HG03025 (cell line): ENCODE results near the gene ZFP36.
A peak's percentile ranks its signal among the peaks of the same experiment; 100 is the strongest.

Experiments used
- ATAC-seq: cut with Tn5 transposase; IDR thresholded peaks from one replicate; pipeline ENCODE4 v1.9.1; 2021; ENCODE audit warnings: mild to moderate bottlenecking, moderate library complexity; ENCODE audit not compliant: unreplicated experiment, low FRiP score

The ZFP36 gene

DNA sequence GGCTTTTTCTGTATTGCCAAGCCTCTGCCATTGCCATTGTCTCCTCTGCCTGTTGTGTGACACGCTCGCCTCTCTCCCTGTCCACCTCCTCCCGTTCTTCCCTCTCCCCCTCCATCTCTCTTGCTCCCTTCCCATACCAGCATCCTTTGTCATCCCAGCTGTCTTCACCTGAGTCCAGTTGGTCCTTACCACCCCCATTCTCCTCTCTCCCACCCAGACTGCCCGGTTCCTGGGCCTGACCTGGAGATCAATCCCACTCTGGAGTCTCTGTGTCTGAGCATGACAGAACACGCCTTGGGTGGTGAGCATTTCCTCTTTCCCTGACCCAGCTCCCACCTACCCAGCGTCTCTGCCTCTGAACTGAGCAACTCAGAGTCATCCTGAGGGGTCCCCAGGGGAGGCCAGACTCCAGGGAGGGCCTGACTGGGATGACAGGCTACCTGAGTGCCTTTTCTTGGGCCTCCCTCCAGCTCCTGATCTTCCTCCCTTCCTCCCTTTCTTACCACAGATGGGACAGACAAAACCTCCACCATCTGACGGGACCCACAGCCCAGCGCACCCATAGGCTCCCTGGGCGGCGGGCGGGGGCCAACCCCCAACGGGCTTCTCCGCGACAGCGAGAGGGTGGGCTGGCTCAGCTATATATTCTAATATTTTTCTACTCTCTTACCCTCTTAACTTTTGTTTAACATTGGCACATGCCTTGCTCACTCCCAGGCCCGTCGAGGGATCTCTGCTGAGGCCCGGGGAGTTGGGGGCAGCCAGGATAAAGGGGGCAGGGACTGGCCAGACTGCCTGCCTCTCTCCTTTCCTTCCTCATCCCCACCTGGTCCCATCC is 23.4 kb upstream of the ZFP36 start:
- ATAC-seq: no peak

- no peak for ATAC-seq
Measured at GRCh38 chr19:39384839-39385568, 21.6 kb upstream of the ZFP36 start.

DNA sequence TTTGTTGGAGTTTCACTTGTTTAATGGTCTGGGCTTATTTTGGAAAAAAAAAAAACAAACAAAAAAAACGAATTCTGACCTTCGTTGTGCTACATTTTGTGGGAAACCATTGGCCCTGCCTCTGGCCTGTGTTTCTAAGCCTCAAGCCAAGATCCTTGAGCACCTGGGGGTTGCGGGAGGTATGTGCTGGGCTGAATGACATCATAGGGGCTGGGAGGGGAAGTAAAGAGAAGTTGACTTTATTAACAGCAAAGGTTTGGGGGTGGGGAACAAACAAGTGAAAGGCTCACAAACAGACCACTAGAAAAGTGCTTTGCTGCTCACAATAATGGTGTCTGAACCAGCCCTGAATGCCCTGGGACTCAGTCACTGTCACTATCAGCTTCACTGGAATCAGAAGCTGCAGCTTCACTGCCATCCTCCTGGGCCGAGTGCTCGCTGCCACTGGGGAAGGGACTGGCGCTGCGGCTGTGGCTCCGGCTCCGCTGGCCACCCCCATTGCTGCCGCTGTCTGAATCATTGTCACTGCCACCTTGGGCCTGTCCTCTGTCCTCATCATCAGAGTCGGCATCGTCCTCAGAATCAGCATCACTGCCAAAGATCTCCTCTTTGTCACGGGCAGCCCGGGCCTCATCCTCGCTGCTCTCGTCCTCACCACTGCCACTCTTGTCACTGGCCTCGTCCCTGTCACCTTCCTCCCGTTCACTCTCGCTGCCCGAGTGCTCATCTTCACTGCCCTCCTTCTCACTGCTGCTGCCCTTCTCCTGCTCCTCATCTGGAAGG is 20.8 kb upstream of the ZFP36 start:
- ATAC-seq: no peak

- ATAC-seq: no peak
Measured at GRCh38 chr19:39386557-39386956, 20.1 kb upstream of the ZFP36 start.

DNA sequence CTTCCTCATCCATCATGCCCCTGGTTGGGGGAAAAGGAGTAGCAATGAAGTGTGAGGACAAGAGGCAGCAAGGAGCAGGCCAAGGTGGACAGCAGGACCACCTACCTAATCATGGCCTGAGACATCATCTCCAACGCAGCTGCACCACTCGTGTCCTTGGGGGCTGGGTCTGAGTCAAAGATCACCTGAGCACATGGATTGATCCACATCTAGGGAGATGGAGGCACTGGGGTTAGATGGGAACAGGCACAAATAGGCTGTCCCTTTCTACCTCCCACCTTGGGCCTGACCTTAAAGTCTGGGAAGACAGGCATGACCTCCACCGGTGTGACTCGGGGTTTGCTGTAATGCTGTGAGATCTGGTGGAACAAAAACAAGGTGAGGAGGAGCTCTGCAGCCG is 18.0 kb upstream of the ZFP36 start:
- no peak for ATAC-seq

GRCh38 chr19:39389631-39390414 is 16.8 kb upstream of the ZFP36 start:
- ATAC-seq: no peak

DNA sequence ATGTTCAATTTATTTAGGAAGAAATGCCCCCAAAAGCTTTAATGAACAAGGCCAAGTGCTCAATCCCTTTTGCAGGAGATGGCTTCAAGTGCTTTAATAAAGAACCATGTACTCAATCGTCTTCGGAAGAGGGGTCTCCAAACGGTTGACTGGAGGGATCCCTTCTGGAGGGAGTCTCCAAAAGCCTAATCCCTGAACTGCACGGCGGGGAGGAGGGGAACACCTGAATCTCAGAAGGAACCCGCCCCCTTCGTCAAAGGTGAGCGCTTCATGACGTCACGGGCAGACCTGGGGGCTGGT is 16.2 kb upstream of the ZFP36 start:
- ATAC-seq: no peak

GRCh38 chr19:39390751-39391437 is 15.8 kb upstream of the ZFP36 start, which contains the start of the genes MED29 and PAF1:
MED29 (plus strand) TSS chr19:39391378; CDS start chr19:39391423, 45 bp downstream.
PAF1 (minus strand) TSS chr19:39391106; CDS start chr19:39390864, 242 bp downstream.
- peak; percentile 86 for ATAC-seq

DNA sequence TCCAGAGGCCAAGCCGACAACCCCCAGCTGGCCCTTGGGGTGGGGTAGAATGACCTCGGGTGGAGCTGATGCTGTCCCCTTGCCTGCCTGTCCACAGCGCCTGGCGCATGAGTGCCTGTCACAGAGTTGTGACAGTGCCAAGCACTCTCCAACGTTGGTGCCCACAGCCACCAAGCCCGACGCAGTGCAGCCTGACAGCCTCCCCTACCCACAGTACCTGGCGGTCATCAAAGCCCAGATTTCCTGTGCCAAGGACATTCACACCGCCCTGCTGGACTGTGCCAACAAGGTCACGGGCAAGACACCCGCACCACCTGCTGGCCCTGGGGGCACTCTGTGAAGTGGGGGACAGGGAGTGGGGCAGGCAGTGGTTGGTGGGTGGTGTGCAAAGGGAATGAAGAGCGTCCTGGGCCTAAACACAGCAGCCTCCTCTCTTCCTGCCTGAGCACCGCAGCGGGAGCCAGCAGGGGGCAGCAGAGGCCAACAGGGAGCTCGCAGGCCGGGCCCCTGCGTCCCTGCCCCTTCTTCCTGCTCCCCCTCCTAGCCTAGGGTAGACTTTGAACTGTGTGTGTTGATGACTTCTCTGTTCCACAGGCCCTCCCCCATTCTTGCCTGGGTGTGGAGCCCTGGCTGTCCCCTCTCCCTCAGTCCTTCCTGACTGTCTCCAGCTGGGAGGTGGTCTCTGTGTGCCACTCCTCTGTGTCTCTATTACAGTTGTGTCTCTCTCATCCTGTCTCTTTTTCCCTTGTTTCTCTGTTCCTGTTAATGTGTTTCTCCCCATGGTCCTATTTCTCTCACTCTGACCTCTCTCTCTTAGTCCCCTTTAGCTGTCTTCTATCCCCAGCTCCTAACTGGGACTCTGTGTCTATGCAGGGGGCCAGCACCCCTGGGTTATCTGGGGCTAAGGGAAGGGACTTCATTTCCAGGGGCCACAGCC is 9.0 kb upstream of the ZFP36 start:
- no peak for ATAC-seq

DNA sequence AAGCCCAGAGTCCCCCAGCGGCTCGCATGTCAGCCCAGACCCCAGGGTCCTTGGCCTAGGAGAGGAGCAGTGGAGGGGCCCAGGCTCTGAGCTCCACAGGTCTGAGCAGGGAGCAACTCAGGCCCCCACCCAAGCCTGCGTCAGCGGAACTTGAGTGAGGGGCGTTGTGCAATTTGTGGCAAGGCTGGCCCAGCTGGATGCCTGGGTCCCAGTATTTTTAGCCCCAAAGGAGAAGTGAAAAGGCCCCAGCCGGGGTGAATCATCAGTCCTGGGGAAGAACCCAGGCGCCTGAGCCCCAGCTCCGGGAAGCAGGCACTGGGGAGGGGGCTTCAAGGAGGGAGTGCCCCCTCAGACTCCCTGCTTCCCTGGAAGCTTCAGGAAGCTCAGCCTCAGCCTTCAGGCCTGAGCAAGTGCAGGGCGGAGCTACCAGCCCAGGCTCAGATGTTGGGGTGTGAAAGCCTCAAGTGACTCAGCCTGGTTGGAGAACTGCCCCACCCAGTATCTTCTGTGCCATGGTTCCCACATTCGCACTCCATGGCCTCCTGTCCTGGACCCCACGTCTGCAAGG is 8.3 kb upstream of the ZFP36 start:
- ATAC-seq: no peak

DNA sequence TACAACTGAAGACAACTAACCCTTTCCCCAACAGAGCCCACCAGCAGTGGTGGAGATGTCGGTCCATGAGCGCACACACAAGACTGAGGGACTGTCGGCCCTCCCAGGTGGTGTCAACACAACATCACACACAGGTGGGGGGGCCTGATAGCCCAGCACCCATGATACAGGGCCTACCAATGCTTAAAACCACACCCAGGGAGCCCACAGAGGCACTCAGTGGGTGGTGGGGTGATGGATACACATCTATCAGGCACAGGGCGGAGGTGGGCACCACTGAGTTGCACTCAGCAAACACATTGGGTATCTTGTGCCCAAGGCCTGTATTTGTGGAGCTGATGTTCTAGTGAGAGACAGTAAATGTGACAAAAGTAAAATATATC is 7.0 kb upstream of the ZFP36 start:
- ATAC-seq: no peak

DNA sequence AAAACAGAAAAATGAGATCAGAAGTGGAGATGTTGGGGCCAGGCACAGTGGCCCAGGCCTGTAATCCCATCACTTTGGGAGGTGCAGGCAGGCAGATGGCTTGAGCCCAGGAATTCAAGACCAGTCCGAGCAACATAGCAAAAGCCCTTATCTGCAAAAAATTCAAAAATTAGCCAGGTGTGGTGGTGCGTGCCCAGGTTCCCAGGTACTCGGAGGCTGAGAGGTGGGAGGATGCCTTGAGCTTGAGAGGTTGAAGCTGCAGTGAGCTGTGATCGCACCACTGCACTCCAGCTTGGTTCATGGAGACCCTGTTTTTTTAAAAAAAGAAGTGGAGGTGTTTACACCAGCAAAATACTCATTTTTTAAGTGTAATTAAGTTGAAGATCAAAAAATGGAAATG is 6.6 kb upstream of the ZFP36 start:
- ATAC-seq: no peak

- ATAC-seq: no peak
Measured at GRCh38 chr19:39401070-39401548, 5.5 kb upstream of the ZFP36 start.

- ATAC-seq: no peak
Measured at GRCh38 chr19:39401549-39402345, 4.9 kb upstream of the ZFP36 start.

GRCh38 chr19:39402346-39403300 is 4.0 kb upstream of the ZFP36 start:
- ATAC-seq: peak; percentile 21
